ENCODE data around the gene PFKFB2.

The PFKFB2 gene

GRCh38 chr1:207091200-207091908 is 38.3 kb downstream of the PFKFB2 start:
- H3K27ac ChIP-seq (ENCODE audit: low read length) = no peak overlapping the region
- H3K36me3 ChIP-seq (ENCODE audit: control insufficient read depth in 2 of 2, insufficient read depth in 2 of 2, low read length in 2 of 2) = no peaks in the 10 kb centered on the region
- H3K4me1 ChIP-seq (ENCODE audit: control insufficient read depth, insufficient read depth, low read length) = no peaks in the 10 kb centered on the region
- no peak overlapping the region for H3K4me3 ChIP-seq (ENCODE audit: low read length in 2 of 2)
- no peaks in the 10 kb centered on the region for H3K27me3 ChIP-seq (ENCODE audit: control insufficient read depth in 1 of 2, insufficient read depth in 2 of 2, low read length in 2 of 2)
- H3K9ac ChIP-seq (ENCODE audit: low read length in 2 of 2) = no peak overlapping the region
- no peaks in the 10 kb centered on the region for H3K9me3 ChIP-seq (ENCODE audit: control insufficient read depth in 2 of 2, low read length in 2 of 2)

GRCh38 chr1:207093944-207094343 is 40.9 kb downstream of the PFKFB2 start:
- Histone ChIP-seq H3K36me3 (ENCODE audit: control insufficient read depth in 2 of 2, insufficient read depth in 2 of 2, low read length in 2 of 2) (no peaks in the 10 kb centered on the region), H3K4me3 (ENCODE audit: low read length in 2 of 2) (no peak overlapping the region), H3K9me3 (ENCODE audit: control insufficient read depth in 2 of 2, low read length in 2 of 2) (no peaks in the 10 kb centered on the region), H3K27me3 (ENCODE audit: control insufficient read depth in 1 of 2, insufficient read depth in 2 of 2, low read length in 2 of 2) (no peaks in the 10 kb centered on the region), H3K27ac (ENCODE audit: low read length) (no peak overlapping the region), H3K4me1 (ENCODE audit: control insufficient read depth, insufficient read depth, low read length) (no peaks in the 10 kb centered on the region), H3K9ac (ENCODE audit: low read length in 2 of 2) (no peak overlapping the region)

GRCh38 chr1:207097871-207098324 is 44.8 kb downstream of the PFKFB2 start:
- H3K9me3 ChIP-seq (ENCODE audit: control insufficient read depth in 2 of 2, low read length in 2 of 2) = no peaks in the 10 kb centered on the region
- H3K9ac ChIP-seq (ENCODE audit: low read length in 2 of 2) = no peak overlapping the region
- no peaks in the 10 kb centered on the region for H3K36me3 ChIP-seq (ENCODE audit: control insufficient read depth in 2 of 2, insufficient read depth in 2 of 2, low read length in 2 of 2)
- H3K4me3 ChIP-seq (ENCODE audit: low read length in 2 of 2) = no peak overlapping the region
- no peaks in the 10 kb centered on the region for H3K27me3 ChIP-seq (ENCODE audit: control insufficient read depth in 1 of 2, insufficient read depth in 2 of 2, low read length in 2 of 2)
- H3K27ac ChIP-seq (ENCODE audit: low read length) = no peak overlapping the region
- no peaks in the 10 kb centered on the region for H3K4me1 ChIP-seq (ENCODE audit: control insufficient read depth, insufficient read depth, low read length)

GRCh38 chr1:207101720-207102119 is 48.6 kb downstream of the PFKFB2 start:
- Histone ChIP-seq H3K9me3 (ENCODE audit: control insufficient read depth in 2 of 2, low read length in 2 of 2) (no peaks in the 10 kb centered on the region), H3K4me3 (ENCODE audit: low read length in 2 of 2) (no peak overlapping the region), H3K36me3 (ENCODE audit: control insufficient read depth in 2 of 2, insufficient read depth in 2 of 2, low read length in 2 of 2) (no peaks in the 10 kb centered on the region), H3K4me1 (ENCODE audit: control insufficient read depth, insufficient read depth, low read length) (no peaks in the 10 kb centered on the region), H3K27ac (ENCODE audit: low read length) (no peak overlapping the region), H3K27me3 (ENCODE audit: control insufficient read depth in 1 of 2, insufficient read depth in 2 of 2, low read length in 2 of 2) (no peaks in the 10 kb centered on the region), H3K9ac (ENCODE audit: low read length in 2 of 2) (no peak overlapping the region)

GRCh38 chr1:207102146-207102545 is 49.1 kb downstream of the PFKFB2 start:
- no peak overlapping the region for H3K4me3 ChIP-seq (ENCODE audit: low read length in 2 of 2)
- no peaks in the 10 kb centered on the region for H3K4me1 ChIP-seq (ENCODE audit: control insufficient read depth, insufficient read depth, low read length)
- no peaks in the 10 kb centered on the region for H3K27me3 ChIP-seq (ENCODE audit: control insufficient read depth in 1 of 2, insufficient read depth in 2 of 2, low read length in 2 of 2)
- H3K27ac ChIP-seq (ENCODE audit: low read length) = no peak overlapping the region
- H3K9me3 ChIP-seq (ENCODE audit: control insufficient read depth in 2 of 2, low read length in 2 of 2) = no peaks in the 10 kb centered on the region
- no peak overlapping the region for H3K9ac ChIP-seq (ENCODE audit: low read length in 2 of 2)
- no peaks in the 10 kb centered on the region for H3K36me3 ChIP-seq (ENCODE audit: control insufficient read depth in 2 of 2, insufficient read depth in 2 of 2, low read length in 2 of 2)

GRCh38 chr1:207102659-207103058 is 49.6 kb downstream of the PFKFB2 start:
- Histone ChIP-seq H3K4me3 (ENCODE audit: low read length in 2 of 2) (no peak overlapping the region), H3K9ac (ENCODE audit: low read length in 2 of 2) (no peak overlapping the region), H3K36me3 (ENCODE audit: control insufficient read depth in 2 of 2, insufficient read depth in 2 of 2, low read length in 2 of 2) (no peaks in the 10 kb centered on the region), H3K27ac (ENCODE audit: low read length) (no peak overlapping the region), H3K27me3 (ENCODE audit: control insufficient read depth in 1 of 2, insufficient read depth in 2 of 2, low read length in 2 of 2) (no peaks in the 10 kb centered on the region), H3K4me1 (ENCODE audit: control insufficient read depth, insufficient read depth, low read length) (no peaks in the 10 kb centered on the region), H3K9me3 (ENCODE audit: control insufficient read depth in 2 of 2, low read length in 2 of 2) (no peaks in the 10 kb centered on the region)

- no peak within 1 kb of the TSS for H3K4me3 ChIP-seq (ENCODE audit: low read length in 2 of 2)
- H3K9me3 ChIP-seq (ENCODE audit: control insufficient read depth in 2 of 2, low read length in 2 of 2) = no peaks in the 10 kb centered on the region
- no peaks in the 10 kb centered on the region for H3K4me1 ChIP-seq (ENCODE audit: control insufficient read depth, insufficient read depth, low read length)
- H3K27ac ChIP-seq (ENCODE audit: low read length) = no peak within 1 kb of the TSS
- H3K36me3 ChIP-seq (ENCODE audit: control insufficient read depth in 2 of 2, insufficient read depth in 2 of 2, low read length in 2 of 2) = no peaks in the 10 kb centered on the region
- H3K9ac ChIP-seq (ENCODE audit: low read length in 2 of 2) = no peak within 1 kb of the TSS
- no peaks in the 10 kb centered on the region for H3K27me3 ChIP-seq (ENCODE audit: control insufficient read depth in 1 of 2, insufficient read depth in 2 of 2, low read length in 2 of 2)
Measured at GRCh38 chr1:207103892-207104373, 50.9 kb downstream of the PFKFB2 start, which contains the start of gene C4BPA. C4BPA (plus strand) TSS chr1:207104233; CDS start chr1:207113026, 8,793 bp downstream.

- no peaks in the 10 kb centered on the region for H3K36me3 ChIP-seq (ENCODE audit: control insufficient read depth in 2 of 2, insufficient read depth in 2 of 2, low read length in 2 of 2)
- no peaks in the 10 kb centered on the region for H3K27me3 ChIP-seq (ENCODE audit: control insufficient read depth in 1 of 2, insufficient read depth in 2 of 2, low read length in 2 of 2)
- no peak overlapping the region for H3K9ac ChIP-seq (ENCODE audit: low read length in 2 of 2)
- no peaks in the 10 kb centered on the region for H3K4me1 ChIP-seq (ENCODE audit: control insufficient read depth, insufficient read depth, low read length)
- no peaks in the 10 kb centered on the region for H3K9me3 ChIP-seq (ENCODE audit: control insufficient read depth in 2 of 2, low read length in 2 of 2)
- H3K4me3 ChIP-seq (ENCODE audit: low read length in 2 of 2) = no peak overlapping the region
- H3K27ac ChIP-seq (ENCODE audit: low read length) = no peak overlapping the region
Measured at GRCh38 chr1:207109004-207109403, 55.9 kb downstream of the PFKFB2 start.

GRCh38 chr1:207112616-207113296 is 59.7 kb downstream of the PFKFB2 start:
- H3K4me1 ChIP-seq (ENCODE audit: control insufficient read depth, insufficient read depth, low read length) = no peaks in the 10 kb centered on the region
- H3K9ac ChIP-seq (ENCODE audit: low read length in 2 of 2) = no peak overlapping the region
- H3K36me3 ChIP-seq (ENCODE audit: control insufficient read depth in 2 of 2, insufficient read depth in 2 of 2, low read length in 2 of 2) = no peaks in the 10 kb centered on the region
- H3K27ac ChIP-seq (ENCODE audit: low read length) = no peak overlapping the region
- H3K9me3 ChIP-seq (ENCODE audit: control insufficient read depth in 2 of 2, low read length in 2 of 2) = no peaks in the 10 kb centered on the region
- H3K4me3 ChIP-seq (ENCODE audit: low read length in 2 of 2) = no peak overlapping the region
- no peaks in the 10 kb centered on the region for H3K27me3 ChIP-seq (ENCODE audit: control insufficient read depth in 1 of 2, insufficient read depth in 2 of 2, low read length in 2 of 2)

- Histone ChIP-seq H3K4me1 (ENCODE audit: control insufficient read depth, insufficient read depth, low read length) (no peaks in the 10 kb centered on the region), H3K4me3 (ENCODE audit: low read length in 2 of 2) (no peak overlapping the region), H3K9me3 (ENCODE audit: control insufficient read depth in 2 of 2, low read length in 2 of 2) (no peaks in the 10 kb centered on the region), H3K36me3 (ENCODE audit: control insufficient read depth in 2 of 2, insufficient read depth in 2 of 2, low read length in 2 of 2) (no peaks in the 10 kb centered on the region), H3K27ac (ENCODE audit: low read length) (no peak overlapping the region), H3K27me3 (ENCODE audit: control insufficient read depth in 1 of 2, insufficient read depth in 2 of 2, low read length in 2 of 2) (no peaks in the 10 kb centered on the region), H3K9ac (ENCODE audit: low read length in 2 of 2) (no peak overlapping the region)
Measured at GRCh38 chr1:207115269-207115668, 62.2 kb downstream of the PFKFB2 start.

GRCh38 chr1:207124389-207124788 is 71.3 kb downstream of the PFKFB2 start:
- Histone ChIP-seq H3K27me3 (ENCODE audit: control insufficient read depth in 1 of 2, insufficient read depth in 2 of 2, low read length in 2 of 2) (no peaks in the 10 kb centered on the region), H3K4me1 (ENCODE audit: control insufficient read depth, insufficient read depth, low read length) (no peaks in the 10 kb centered on the region), H3K4me3 (ENCODE audit: low read length in 2 of 2) (no peak overlapping the region), H3K9me3 (ENCODE audit: control insufficient read depth in 2 of 2, low read length in 2 of 2) (no peaks in the 10 kb centered on the region), H3K36me3 (ENCODE audit: control insufficient read depth in 2 of 2, insufficient read depth in 2 of 2, low read length in 2 of 2) (peaks cover 0 to 3% of the 10 kb centered on the region in 2 donors), H3K27ac (ENCODE audit: low read length) (no peak overlapping the region), H3K9ac (ENCODE audit: low read length in 2 of 2) (no peak overlapping the region)
